ENCODE results near the gene CEP128.

- TF ChIP-seq POLR2A (IDR thresholded peaks at IDR 0.05) (no peak), CTCF (IDR thresholded peaks at IDR 0.05) (no peak), EP300 (IDR thresholded peaks at IDR 0.05) (no peak), POLR2AphosphoS5 (IDR thresholded peaks at IDR 0.05) (no peak)
These were observed 332.5 kb downstream of the CEP128 start for GRCh38 chr14:80609055-80609454.

Measured in gastroesophageal sphincter (tissue), 3 donors.